SU-DHL-6 (cell line): ENCODE measurements around the gene FCN2.

Experiments
- H2AFZ ChIP-seq: fragments of 200-600 bp; sonication (generic); 2 replicates; pipeline ENCODE4 v1.6.1; 2014; ENCODE audit warnings: low read depth, mild to moderate bottlenecking, moderate library complexity, mixed read lengths, antibody characterized with exemption, low read length; ENCODE audit not compliant: severe bottlenecking
- H3F3A ChIP-seq: fragments of 200-600 bp; shearing (Covaris generic); 2 replicates; pipeline ENCODE4 v1.6.0; 2016; ENCODE audit warnings: antibody characterized with exemption, mild to moderate bottlenecking; ENCODE audit not compliant: insufficient read depth
- H3K27ac ChIP-seq: fragments of 200-600 bp; sonication (generic); 2 replicates; pipeline ENCODE4 v1.5.1; 2016; ENCODE audit warnings: low read depth, mild to moderate bottlenecking, low read length, moderate library complexity, mixed read lengths
- H3K27me3 ChIP-seq: fragments of 200-600 bp; sonication (generic), shearing (Covaris generic); 2 replicates; pipeline ENCODE4 v1.6.0; 2014; ENCODE audit warnings: mild to moderate bottlenecking, low read length
- H3K36me3 ChIP-seq: fragments of 200-600 bp; sonication (generic); 2 replicates; pipeline ENCODE4 v1.6.1; 2014; ENCODE audit warnings: mild to moderate bottlenecking, low read length, mixed read lengths
- H3K4me2 ChIP-seq: fragments of 300-600, 200-600 bp; shearing (Covaris generic), sonication (generic); 2 replicates; pipeline ENCODE4 v1.6.0; 2014; ENCODE audit warnings: low read length, low read depth, mild to moderate bottlenecking; ENCODE audit not compliant: poor library complexity, severe bottlenecking
- H3K4me3 ChIP-seq: fragments of 200-600 bp; sonication (generic); 2 replicates; pipeline ENCODE4 v1.5.1; 2014; ENCODE audit warnings: antibody characterized with exemption, low read length, mild to moderate bottlenecking, mixed read lengths; ENCODE audit not compliant: insufficient read depth, poor library complexity, severe bottlenecking
- H3K79me2 ChIP-seq: fragments of 200-600 bp; sonication (generic); 2 replicates; pipeline ENCODE4 v1.6.1; 2014; ENCODE audit warnings: mild to moderate bottlenecking, low read length, moderate library complexity; ENCODE audit not compliant: insufficient read depth
- H3K9ac ChIP-seq: fragments of 200-600 bp; sonication (generic); 2 replicates; pipeline ENCODE4 v1.7.0; 2014; ENCODE audit warnings: mild to moderate bottlenecking, low read length
- H3K9me2 ChIP-seq: fragments of 200-600 bp; sonication (generic); replicated peaks from 2 replicates; pipeline ENCODE4 v1.6.1; 2014; ENCODE audit warnings: low read length; ENCODE audit not compliant: insufficient read depth
- H3K9me3 ChIP-seq: fragments of 200-600 bp; sonication (generic); 2 replicates; pipeline ENCODE4 v1.6.1; 2014; ENCODE audit warnings: low read length, mixed read lengths; ENCODE audit not compliant: insufficient read depth
- H4K20me1 ChIP-seq: fragments of 200-600 bp; sonication (generic); 2 replicates; pipeline ENCODE4 v1.6.1; 2014; ENCODE audit warnings: low read depth, mild to moderate bottlenecking, antibody characterized with exemption, low read length, moderate library complexity, mixed read lengths
- CTCF ChIP-seq: fragments of 200-600 bp; sonication (generic); IDR thresholded peaks from one replicate; pipeline ENCODE4 v1.5.1; 2017; ENCODE audit warnings: antibody characterized with exemption, mild to moderate bottlenecking, low read length, moderate library complexity; ENCODE audit not compliant: insufficient read depth, poor library complexity, severe bottlenecking
- EZH2phosphoT487 ChIP-seq: fragments of 200-600 bp; sonication (generic), shearing (Covaris generic); conservative IDR thresholded peaks from 2 replicates; pipeline ENCODE4 v1.6.1; 2018; ENCODE audit warnings: mild to moderate bottlenecking, antibody characterized with exemption, low read length, moderate library complexity, mixed read lengths

The FCN2 gene

DNA sequence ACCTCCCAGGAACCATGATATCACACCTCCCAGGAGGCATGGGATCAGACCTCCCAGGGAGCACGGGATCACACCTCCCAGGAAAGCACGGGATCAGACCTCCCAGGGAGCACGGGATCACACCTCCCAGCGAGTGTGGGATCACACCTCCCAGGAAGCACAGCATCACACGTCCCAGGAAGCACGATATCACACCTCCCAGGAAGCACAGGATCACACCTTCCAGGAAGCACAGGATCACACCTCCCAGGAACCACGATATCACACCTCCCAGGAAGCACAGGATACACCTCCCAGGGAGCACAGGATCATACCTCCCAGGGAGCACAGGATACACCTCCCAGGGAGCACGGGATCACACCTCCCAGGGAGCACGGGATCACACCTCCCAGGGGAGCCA is 30.0 kb upstream of the FCN2 start:
- Histone ChIP-seq H3K4me2 (no peak overlapping the region), H3K27me3 (no peaks in the 10 kb centered on the region), H3K36me3 (no peaks in the 10 kb centered on the region), H4K20me1 (no peaks in the 10 kb centered on the region), H3K9me3 (peaks cover 15% of the 10 kb centered on the region; the same call in 1 of the 2 replicates), H3F3A (no peaks in the 10 kb centered on the region), H3K27ac (no peak overlapping the region), H3K79me2 (no peaks in the 10 kb centered on the region), H3K9ac (no peak overlapping the region), H3K4me3 (no peak overlapping the region), H2AFZ (no peak overlapping the region), H3K9me2 (no peaks in the 10 kb centered on the region)
- TF ChIP-seq EZH2phosphoT487: no peak

DNA sequence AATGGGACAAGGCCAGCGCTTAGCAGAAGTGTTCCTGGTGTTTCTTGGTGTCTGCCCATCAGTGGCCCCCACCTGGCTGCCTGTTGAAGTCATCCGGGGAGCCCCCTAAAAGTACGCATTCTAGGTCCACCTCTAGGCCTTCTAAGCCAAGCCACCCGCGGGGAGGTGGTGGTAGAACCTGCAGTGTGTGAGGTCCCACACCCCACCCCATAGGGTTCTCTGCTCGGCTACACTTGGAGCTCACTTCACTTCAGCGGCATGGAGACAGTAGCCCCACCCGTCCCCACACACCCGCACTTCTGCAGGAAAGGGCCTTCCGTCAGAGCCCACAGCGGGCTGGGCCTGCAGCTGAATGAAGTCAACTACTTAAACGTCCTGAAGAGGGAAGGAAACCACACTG is 29.6 kb upstream of the FCN2 start:
- Histone ChIP-seq H2AFZ (no peak overlapping the region), H3F3A (no peaks in the 10 kb centered on the region), H3K9ac (no peak overlapping the region), H3K36me3 (no peaks in the 10 kb centered on the region), H3K9me2 (no peaks in the 10 kb centered on the region), H3K4me2 (no peak overlapping the region), H3K9me3 (peaks cover 15% of the 10 kb centered on the region; the same call in 1 of the 2 replicates), H3K4me3 (no peak overlapping the region), H4K20me1 (no peaks in the 10 kb centered on the region), H3K27ac (no peak overlapping the region), H3K79me2 (no peaks in the 10 kb centered on the region), H3K27me3 (no peaks in the 10 kb centered on the region)
- TF ChIP-seq CTCF (no peak), EZH2phosphoT487 (no peak)

DNA sequence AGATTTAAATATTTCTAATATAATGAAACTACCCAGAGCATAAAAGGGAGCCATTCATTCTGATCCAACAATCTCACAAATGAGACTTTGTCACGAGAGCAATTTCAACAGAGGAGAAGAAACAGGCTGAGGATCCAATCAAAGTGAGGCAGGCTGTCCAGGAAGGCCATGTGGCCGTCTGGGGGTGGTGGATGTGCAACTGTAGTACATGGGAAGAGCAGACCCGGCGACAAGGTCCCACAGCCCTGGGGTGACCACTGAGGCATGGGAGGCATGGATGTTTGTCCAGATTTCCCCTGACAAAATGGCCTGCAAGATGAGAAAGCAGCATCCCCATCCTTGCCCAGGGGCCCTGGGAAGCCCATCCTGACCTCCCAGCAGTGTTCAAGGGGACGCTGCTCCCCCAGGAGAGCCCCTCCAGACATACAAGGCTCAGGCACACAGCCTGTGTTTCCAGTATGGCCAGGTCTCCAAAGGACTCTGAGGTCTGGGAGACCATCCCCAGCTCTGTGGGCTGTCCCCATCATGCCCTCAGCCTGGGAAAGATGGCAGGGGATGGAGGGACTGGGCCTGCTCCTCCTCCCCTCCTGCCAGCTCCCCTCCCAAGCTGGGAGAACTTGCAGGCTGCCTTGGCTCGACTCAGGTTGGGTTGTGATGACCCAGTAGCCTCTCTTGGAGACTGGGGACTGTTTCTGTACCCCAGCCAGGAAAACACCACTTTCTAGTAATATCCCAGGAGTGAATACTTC is 27.5 kb upstream of the FCN2 start:
- Histone ChIP-seq H3F3A (no peaks in the 10 kb centered on the region), H3K27ac (no peak overlapping the region), H3K27me3 (no peaks in the 10 kb centered on the region), H3K36me3 (no peaks in the 10 kb centered on the region), H3K9ac (no peak overlapping the region), H3K9me3 (peaks cover 15% of the 10 kb centered on the region; the same call in 1 of the 2 replicates), H3K4me3 (no peak overlapping the region), H2AFZ (no peak overlapping the region), H4K20me1 (no peaks in the 10 kb centered on the region), H3K79me2 (no peaks in the 10 kb centered on the region), H3K9me2 (no peaks in the 10 kb centered on the region), H3K4me2 (no peak overlapping the region)
- no peak for TF ChIP-seq CTCF

- Histone ChIP-seq H3K9me3 (peaks cover 15% of the 10 kb centered on the region; the same call in 1 of the 2 replicates), H3K79me2 (no peaks in the 10 kb centered on the region), H3F3A (no peaks in the 10 kb centered on the region), H3K9me2 (no peaks in the 10 kb centered on the region), H3K27ac (no peak overlapping the region), H4K20me1 (no peaks in the 10 kb centered on the region), H3K36me3 (no peaks in the 10 kb centered on the region), H3K9ac (no peak overlapping the region), H3K4me3 (no peak overlapping the region), H3K27me3 (no peaks in the 10 kb centered on the region), H3K4me2 (no peak overlapping the region), H2AFZ (no peak overlapping the region)
- TF ChIP-seq EZH2phosphoT487: no peak
Measured at GRCh38 chr9:134853893-134854292, 26.7 kb upstream of the FCN2 start.
